PC-3 (cell line): Measurements from ENCODE around the gene SFT2D1. TPM values are rescaled to one million over a fixed set of nuclear protein-coding genes. Genes with fewer than 3 reads are reported as not detected.

ENCODE experiments used
- ATAC-seq: fragments of 200-7000 bp; cut with Tn5 transposase; 2 replicates; pipeline ENCODE4 v1.9.1; 2020; ENCODE audit warnings: mild to moderate bottlenecking, moderate library complexity
- BruUV-seq: library from RNA; stranded (reverse); fragments of 400-500 nt; replicated peaks from 2 replicates; lab custom pipeline; 2021; lab: Mats Ljungman, UMichigan
- CTCF ChIA-PET: fragments of 300-600 bp; sonication (Branson Sonifier 250); formaldehyde crosslinking; loops from one replicate; lab custom pipeline; 2022; ENCODE audit warnings: antibody characterized with exemption; lab: Charles Lee
- POLR2A ChIA-PET: fragments of 300-600 bp; sonication (Branson Sonifier 250); formaldehyde crosslinking; loops from one replicate; lab custom pipeline; 2022; ENCODE audit warnings: antibody characterized with exemption; ENCODE audit not compliant: unreplicated experiment; lab: Charles Lee
- DNase-seq: peaks from one replicate; pipeline ENCODE4 v3.0.0-alpha.2; 2015
- H2AFZ ChIP-seq: fragments of 300-600 bp; sonication (generic); 2 replicates; pipeline ENCODE4 v1.6.0; 2016; ENCODE audit warnings: antibody characterized with exemption, low read length
- H3F3A ChIP-seq: fragments of 300-600 bp; sonication (generic); one replicate; pipeline ENCODE4 v1.6.0; 2017; ENCODE audit warnings: antibody characterized with exemption, low read length, control low read depth, mild to moderate bottlenecking; ENCODE audit not compliant: unreplicated experiment
- H3K27ac ChIP-seq: fragments of 300-600 bp; sonication (generic); 2 replicates; pipeline ENCODE4 v1.5.1; 2016; ENCODE audit warnings: mild to moderate bottlenecking, low read length
- H3K27me3 ChIP-seq: fragments of 300-600 bp; sonication (generic); 2 replicates; pipeline ENCODE4 v1.6.1; 2016; ENCODE audit warnings: low read length, mixed read lengths
- H3K36me3 ChIP-seq: fragments of 300-600 bp; sonication (generic); 2 replicates; pipeline ENCODE4 v1.6.1; 2016; ENCODE audit warnings: low read depth, mixed run types, low read length, mixed read lengths
- H3K4me1 ChIP-seq: fragments of 300-600 bp; sonication (generic); 2 replicates; pipeline ENCODE4 v1.5.1; 2016; ENCODE audit warnings: low read length; ENCODE audit not compliant: insufficient read depth
- H3K4me2 ChIP-seq: fragments of 300-600 bp; sonication (generic); 2 replicates; pipeline ENCODE4 v1.6.0; 2016; ENCODE audit warnings: low read length
- H3K4me3 ChIP-seq: fragments of 300-600 bp; sonication (generic); 2 replicates; pipeline ENCODE4 v1.5.1; 2016; ENCODE audit warnings: mild to moderate bottlenecking, low read length, mixed read lengths
- H3K79me2 ChIP-seq: fragments of 300-600 bp; sonication (generic); 2 replicates; pipeline ENCODE4 v1.6.1; 2017; ENCODE audit warnings: low read length, mixed read lengths
- H3K9ac ChIP-seq: fragments of 300-600 bp; sonication (generic); 2 replicates; pipeline ENCODE4 v1.6.0; 2016; ENCODE audit warnings: mild to moderate bottlenecking, low read length
- H3K9me2 ChIP-seq: fragments of 300-600 bp; sonication (generic); replicated peaks from 2 replicates; pipeline ENCODE4 v1.6.1; 2016; ENCODE audit warnings: mixed run types, low read length, mixed read lengths
- H3K9me3 ChIP-seq: fragments of 300-600 bp; sonication (generic); 2 replicates; pipeline ENCODE4 v1.6.1; 2016; ENCODE audit warnings: low read length, mixed read lengths
- H4K20me1 ChIP-seq: fragments of 300-600 bp; sonication (generic); 2 replicates; pipeline ENCODE4 v1.6.1; 2016; ENCODE audit warnings: low read length, mixed read lengths
- EZH2 ChIP-seq: fragments of 300-600 bp; sonication (generic); IDR thresholded peaks from one replicate; pipeline ENCODE4 v1.6.1; 2017; ENCODE audit warnings: antibody characterized with exemption, mild to moderate bottlenecking, low read length; ENCODE audit not compliant: unreplicated experiment
- EZH2phosphoT487 ChIP-seq: fragments of 300-600 bp; sonication (generic); IDR thresholded peaks from 2 replicates; pipeline ENCODE4 v1.6.1; 2018; ENCODE audit warnings: mild to moderate bottlenecking, antibody characterized with exemption, low read length, borderline replicate concordance
- intact Hi-C: fragments of 100-400 bp; cut with micrococcal nuclease; formaldehyde crosslinking; loops from 2 replicates; pipeline ENCODE4 v1.9.0; 2023
- total RNA-seq: library from RNA; depleted of rRNA; stranded (reverse); fragments of >200 nt; gene quantifications from 2 replicates; pipeline ENCODE4 v1.2.3, GENCODE V29; 2014
- TF ChIP-seq, protein P1 (sequence below): fragments of 300-600 bp; sonication (generic); conservative IDR thresholded peaks from 2 replicates; pipeline ENCODE4 v1.5.1; 2017; ENCODE audit warnings: antibody characterized with exemption, low read depth, mild to moderate bottlenecking, low read length

Gene SFT2D1
- total RNA-seq, 1 experiment from 2014 or later, result 28.0 TPM

- Histone ChIP-seq H3F3A (no peaks in the 10 kb centered on the region), H3K27me3 (peaks cover 20% of the 10 kb centered on the region), H3K36me3 (no peaks in the 10 kb centered on the region), H3K9ac (no peak overlapping the region), H3K27ac (no peak overlapping the region), H3K4me1 (peaks cover 9% of the 10 kb centered on the region; the same call in 1 of the 2 replicates), H3K4me2 (no peak overlapping the region), H2AFZ (no peak overlapping the region), H3K9me3 (no peaks in the 10 kb centered on the region), H3K79me2 (no peaks in the 10 kb centered on the region), H3K4me3 (no peak overlapping the region), H4K20me1 (no peaks in the 10 kb centered on the region), H3K9me2 (no peaks in the 10 kb centered on the region)
- DNase-seq (no peak), ATAC-seq (no peak)
- no TSS peak for BruUV-seq
- intact Hi-C loops, result no loop called here
- ChIA-PET POLR2A (no interaction called here), CTCF (no interaction called here)
- TF ChIP-seq, protein P1, sequence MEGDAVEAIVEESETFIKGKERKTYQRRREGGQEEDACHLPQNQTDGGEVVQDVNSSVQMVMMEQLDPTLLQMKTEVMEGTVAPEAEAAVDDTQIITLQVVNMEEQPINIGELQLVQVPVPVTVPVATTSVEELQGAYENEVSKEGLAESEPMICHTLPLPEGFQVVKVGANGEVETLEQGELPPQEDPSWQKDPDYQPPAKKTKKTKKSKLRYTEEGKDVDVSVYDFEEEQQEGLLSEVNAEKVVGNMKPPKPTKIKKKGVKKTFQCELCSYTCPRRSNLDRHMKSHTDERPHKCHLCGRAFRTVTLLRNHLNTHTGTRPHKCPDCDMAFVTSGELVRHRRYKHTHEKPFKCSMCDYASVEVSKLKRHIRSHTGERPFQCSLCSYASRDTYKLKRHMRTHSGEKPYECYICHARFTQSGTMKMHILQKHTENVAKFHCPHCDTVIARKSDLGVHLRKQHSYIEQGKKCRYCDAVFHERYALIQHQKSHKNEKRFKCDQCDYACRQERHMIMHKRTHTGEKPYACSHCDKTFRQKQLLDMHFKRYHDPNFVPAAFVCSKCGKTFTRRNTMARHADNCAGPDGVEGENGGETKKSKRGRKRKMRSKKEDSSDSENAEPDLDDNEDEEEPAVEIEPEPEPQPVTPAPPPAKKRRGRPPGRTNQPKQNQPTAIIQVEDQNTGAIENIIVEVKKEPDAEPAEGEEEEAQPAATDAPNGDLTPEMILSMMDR, result no peak
- TF ChIP-seq EZH2phosphoT487, result no peak
- no peak for TF ChIP-seq EZH2
Measured at GRCh38 chr6:166300357-166300987, 41.9 kb downstream of the SFT2D1 start.

DNA sequence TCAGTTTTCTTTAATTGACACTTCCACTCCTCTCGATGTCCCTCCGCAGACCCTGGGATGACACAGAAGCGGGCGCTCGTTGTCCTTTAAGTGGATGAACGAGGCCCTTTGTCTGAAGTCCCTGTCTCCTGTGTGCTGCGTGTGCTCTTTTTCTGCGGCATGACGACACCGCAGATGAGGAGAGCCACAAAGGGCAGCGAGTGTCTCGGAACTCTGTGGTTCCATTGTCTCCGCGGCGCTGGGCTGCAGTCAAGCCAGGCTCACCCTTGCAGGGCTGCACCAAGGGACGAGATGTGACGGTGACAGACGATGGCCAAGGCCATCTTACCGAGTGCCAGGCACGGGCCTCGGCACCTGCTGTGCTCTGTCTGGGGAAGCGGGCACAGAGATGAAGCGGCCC, 44.7 kb downstream of the SFT2D1 start:
- no peaks in the 10 kb centered on the region for H3K9me2 ChIP-seq
- no TSS peak for BruUV-seq
- no peak overlapping the region for H3K4me3 ChIP-seq
- H4K20me1 ChIP-seq, result no peaks in the 10 kb centered on the region
- H2AFZ ChIP-seq, result no peak overlapping the region
- no peak overlapping the region for H3K9ac ChIP-seq
- no peak for ATAC-seq
- no peak overlapping the region for H3K4me2 ChIP-seq
- H3K9me3 ChIP-seq, result no peaks in the 10 kb centered on the region
- peaks cover 20% of the 10 kb centered on the region for H3K27me3 ChIP-seq
- intact Hi-C loops, result no loop called here
- H3K79me2 ChIP-seq, result no peaks in the 10 kb centered on the region
- CTCF ChIA-PET, result no interaction called here
- no peak for TF ChIP-seq EZH2phosphoT487
- no peak overlapping the region for H3K27ac ChIP-seq
- POLR2A ChIA-PET, result no interaction called here
- H3K36me3 ChIP-seq, result no peaks in the 10 kb centered on the region
- no peaks in the 10 kb centered on the region for H3F3A ChIP-seq
- peaks cover 9% of the 10 kb centered on the region; the same call in 1 of the 2 replicates for H3K4me1 ChIP-seq
- no peak for DNase-seq

DNA sequence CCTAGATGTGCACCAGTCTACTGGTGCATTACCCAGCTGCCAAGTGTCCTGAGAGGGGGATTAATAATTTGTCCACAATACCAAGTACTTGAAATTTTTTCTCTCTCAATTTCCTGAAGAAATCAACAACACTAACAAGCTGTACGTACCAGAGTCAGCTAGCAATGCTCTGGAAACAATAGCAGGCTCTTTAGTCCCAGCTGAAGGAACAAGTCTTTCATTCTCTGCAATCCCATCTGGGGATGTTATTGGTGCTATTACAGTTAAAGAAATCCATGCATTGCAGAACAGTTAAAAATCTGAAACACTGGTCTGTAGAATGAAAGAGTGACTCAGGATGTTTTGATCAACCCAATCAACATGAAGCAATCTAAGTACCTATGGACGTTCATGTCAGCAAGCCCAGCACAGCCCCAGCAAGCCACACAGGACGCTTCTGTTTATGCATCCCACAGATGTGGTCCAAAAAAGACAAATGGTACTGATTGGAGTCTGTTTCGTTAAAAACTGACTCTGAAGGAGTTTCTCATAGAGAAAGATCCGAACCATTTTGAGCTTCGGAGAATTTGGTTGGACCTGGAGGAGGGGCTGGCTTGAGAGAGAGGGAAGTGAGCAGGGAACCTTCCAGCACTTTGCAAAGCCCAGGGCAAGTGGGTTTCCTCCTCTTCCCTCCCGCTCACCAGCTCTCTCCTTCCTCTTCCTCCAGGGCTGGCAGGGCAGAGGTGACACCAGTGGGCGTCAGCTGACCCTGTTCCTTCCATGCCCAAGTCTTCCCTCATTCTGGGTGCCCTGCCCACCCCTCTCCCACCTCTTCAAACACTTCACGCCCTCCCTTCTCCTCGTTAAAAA, 46.1 kb downstream of the SFT2D1 start:
- no TSS peak for BruUV-seq
- Histone ChIP-seq H4K20me1 (no peaks in the 10 kb centered on the region), H3K27ac (no peak overlapping the region), H3K4me2 (no peak overlapping the region), H3K4me1 (no peaks in the 10 kb centered on the region), H3F3A (no peaks in the 10 kb centered on the region), H3K9me3 (no peaks in the 10 kb centered on the region), H3K36me3 (no peaks in the 10 kb centered on the region), H3K79me2 (no peaks in the 10 kb centered on the region), H3K4me3 (no peak overlapping the region), H3K9ac (no peak overlapping the region), H2AFZ (no peak overlapping the region), H3K27me3 (peaks cover 27% of the 10 kb centered on the region), H3K9me2 (no peaks in the 10 kb centered on the region)
- no peak for ATAC-seq
- intact Hi-C loops, result no loop called here
- no peak for DNase-seq
- POLR2A ChIA-PET, result no interaction called here
- CTCF ChIA-PET, result no interaction called here
- TF ChIP-seq EZH2 (no peak), EZH2phosphoT487 (no peak)
- TF ChIP-seq, protein P1, result no peak
